K562 (cell line): ENCODE measurements around the gene TBCC. TPM values are rescaled to one million over a fixed set of nuclear protein-coding genes. Genes with fewer than 3 reads are reported as not detected.

ENCODE experiments used
- ATAC-seq: fragments of 200-7000 bp; cut with Tn5 transposase; 3 replicates; pipeline ENCODE4 v1.9.1; 2020; ENCODE audit warnings: moderate library complexity
- BruUV-seq: library from RNA; stranded (reverse); fragments of 400-500 nt; replicated peaks from 2 replicates; lab custom pipeline; 2021; lab: Mats Ljungman, UMichigan
- CTCF ChIA-PET: fragments of 300-600 bp; formaldehyde crosslinking; extraction: SDS; loops from one replicate; lab custom pipeline; 2021; ENCODE audit warnings: low intra/inter-chr PET ratio; lab: Yijun Ruan, JAX
- POLR2A ChIA-PET: fragments of 300-600, 350-650 bp; sonication (Branson Sonifier 250); formaldehyde crosslinking; extraction: SDS; loops from one replicate; lab custom pipeline; 2021; ENCODE audit warnings: antibody characterized with exemption, inconsistent platforms; lab: Yijun Ruan, JAX
- DNase-seq, 4 experiments: peaks; one replicate each; pipeline versions ENCODE4 v3.0.0 to v3.0.0-alpha.2; 2011 to 2018; ENCODE audit warnings: low spot score in 3 of 4, mixed read lengths in 3 of 4; ENCODE audit errors: extremely low read depth in 1 of 4
- FAIRE-seq: peaks from 2 replicates; lab custom pipeline; 2011; peaks lifted over from hg19 to GRCh38; lab: Jason Lieb, UNC
- H2AFZ ChIP-seq: 2 replicates; pipeline ENCODE4 v1.6.0; 2011; ENCODE audit warnings: low read depth, low read length, control low read depth, inconsistent platforms
- H3K27ac ChIP-seq: fragments of 200-600 bp; 3 replicates; pipeline ENCODE4 v1.8.0; 2011; ENCODE audit warnings: low read depth, mild to moderate bottlenecking, control low read depth, inconsistent platforms, low read length, moderate library complexity, mixed read lengths; ENCODE audit errors: extremely low read depth
- H3K27me3 ChIP-seq, 2 experiments: fragments of 300-600 bp in 1 of 2; 2 replicates in 1 of 2; 3 replicates in 1 of 2; pipeline versions ENCODE4 v1.6.0 to v1.8.0; 2011; ENCODE audit warnings: inconsistent platforms in 2 of 2, low read length in 2 of 2, mild to moderate bottlenecking in 1 of 2, mixed read lengths in 1 of 2, moderate library complexity in 1 of 2; ENCODE audit not compliant: control insufficient read depth in 2 of 2, insufficient read depth in 2 of 2
- H3K36me3 ChIP-seq: fragments of 300-600 bp; 3 replicates; pipeline ENCODE4 v1.8.0; 2011; ENCODE audit warnings: mild to moderate bottlenecking, low read length, inconsistent platforms; ENCODE audit not compliant: control insufficient read depth, insufficient read depth
- H3K4me1 ChIP-seq, 2 experiments: fragments of 200-600 bp in 1 of 2; replicated peaks in 1 of 2; 2 replicates in 1 of 2; 3 replicates in 1 of 2; pipeline versions ENCODE4 v1.5.1 to v1.8.0; 2011; ENCODE audit warnings: inconsistent platforms in 2 of 2, low read length in 2 of 2, mild to moderate bottlenecking in 1 of 2, mixed read lengths in 1 of 2, moderate library complexity in 1 of 2; ENCODE audit not compliant: control insufficient read depth in 2 of 2, insufficient read depth in 2 of 2
- H3K4me2 ChIP-seq: 2 replicates; pipeline ENCODE4 v1.6.1; 2011; ENCODE audit warnings: low read length, control low read depth, inconsistent platforms, mixed read lengths; ENCODE audit not compliant: insufficient read depth
- H3K4me3 ChIP-seq: fragments of 200-600 bp; sonication (generic), shearing (Covaris generic); 2 replicates; pipeline ENCODE4 v1.5.1; 2016; ENCODE audit warnings: control low read depth, inconsistent platforms
- H3K79me2 ChIP-seq: fragments of 200-600 bp; 3 replicates; pipeline ENCODE4 v1.8.0; 2011; ENCODE audit warnings: low read length, inconsistent platforms; ENCODE audit not compliant: control insufficient read depth, insufficient read depth
- H3K9ac ChIP-seq, 2 experiments: 2 replicates each; pipeline versions ENCODE4 v1.6.0 to v1.6.1; 2011; ENCODE audit warnings: low read depth in 2 of 2, low read length in 2 of 2, control low read depth in 1 of 2, inconsistent platforms in 1 of 2, mild to moderate bottlenecking in 1 of 2, mixed read lengths in 1 of 2; ENCODE audit not compliant: insufficient read depth in 1 of 2
- H3K9me1 ChIP-seq: one replicate; pipeline ENCODE4 v1.6.0; 2011; ENCODE audit warnings: inconsistent platforms, mild to moderate bottlenecking, low read length, moderate library complexity; ENCODE audit not compliant: control insufficient read depth, insufficient read depth
- H3K9me3 ChIP-seq: replicated peaks from 2 replicates; pipeline ENCODE4 v1.5.1; 2011; ENCODE audit warnings: low read depth, low read length, inconsistent platforms; ENCODE audit not compliant: control insufficient read depth, insufficient read depth
- H4K20me1 ChIP-seq: replicated peaks from 2 replicates; pipeline ENCODE4 v1.6.1; 2011; ENCODE audit warnings: low read length, inconsistent platforms, mixed read lengths; ENCODE audit not compliant: control insufficient read depth, insufficient read depth
- ADNP ChIP-seq: fragments of 200-800 bp; sonication (Bioruptor generic); IDR thresholded peaks from 2 replicates; pipeline ENCODE4 v1.6.1; 2016; ENCODE audit warnings: missing genetic modification characterization, missing compliant biosample characterization
- BRCA1 ChIP-seq, 2 experiments: fragments of 450-650 bp in 1 of 2; sonication (generic) in 1 of 2; formaldehyde crosslinking in 1 of 2; IDR thresholded peaks; 2 replicates each; pipeline versions ENCODE4 v1.5.0 to v1.6.1; 2017 to 2020; ENCODE audit warnings: mild to moderate bottlenecking in 1 of 2, missing genetic modification reagents in 1 of 2
- CBX3 ChIP-seq, 2 experiments: IDR thresholded peaks; 1 replicate in 1 of 2; 2 replicates in 1 of 2; pipeline ENCODE4 v1.6.1; 2012; ENCODE audit warnings: inconsistent platforms in 2 of 2, low read length in 2 of 2, borderline replicate concordance in 1 of 2, control low read depth in 1 of 2
- DMBX1 ChIP-seq: fragments of 250-450 bp; sonication (Bioruptor Pico); IDR thresholded peaks from 2 replicates; pipeline ENCODE4 v1.8.0; 2022; ENCODE audit warnings: inconsistent platforms, mild to moderate bottlenecking, moderate library complexity, borderline replicate concordance
- DPF2 ChIP-seq: fragments of 450-650 bp; IDR thresholded peaks from 2 replicates; pipeline ENCODE4 v1.6.1; 2016
- PTTG1 ChIP-seq: fragments of 450-650 bp; IDR thresholded peaks from 2 replicates; pipeline ENCODE4 v1.6.1; 2016; ENCODE audit warnings: low read depth, mild to moderate bottlenecking, missing genetic modification characterization, missing compliant biosample characterization
- SMARCC2 ChIP-seq: fragments of 450-650 bp; IDR thresholded peaks from 2 replicates; pipeline ENCODE4 v1.6.1; 2017; ENCODE audit warnings: antibody characterized with exemption, moderate library complexity, mild to moderate bottlenecking, low read depth
- SMARCE1 ChIP-seq: fragments of 450-650 bp; IDR thresholded peaks from 2 replicates; pipeline ENCODE4 v1.7.1; 2016; ENCODE audit warnings: mild to moderate bottlenecking
- STAT5B ChIP-seq: fragments of 250-450 bp; sonication (Bioruptor Pico); IDR thresholded peaks from 2 replicates; pipeline ENCODE4 v1.8.0; 2021; ENCODE audit warnings: mild to moderate bottlenecking, inconsistent platforms
- ZFP1 ChIP-seq: fragments of 450-650 bp; formaldehyde crosslinking; IDR thresholded peaks from 2 replicates; pipeline ENCODE4 v1.4.0; 2020; ENCODE audit warnings: mild to moderate bottlenecking, mixed read lengths
- ZNF699 ChIP-seq: fragments of 250-450 bp; sonication (Bioruptor Pico); IDR thresholded peaks from 2 replicates; pipeline ENCODE4 v1.8.0; 2021; ENCODE audit warnings: mild to moderate bottlenecking, moderate library complexity; ENCODE audit not compliant: insufficient replicate concordance
- WGBS: fragments of 100-300 bp; shearing (Covaris generic); methylation state at CpG from one replicate; pipeline ENCODE4 v1.1.6; 2016; ENCODE audit warnings: low coverage, mixed read lengths; ENCODE audit not compliant: insufficient coverage; ENCODE audit errors: missing lambda C conversion rate; 5-methylcytosine and 5-hydroxymethylcytosine counted together
- in situ Hi-C: fragments of 300-500 bp; cut with MboI; formaldehyde crosslinking; loops from 4 replicates; pipeline ENCODE4 v1.15.0; 2018; ENCODE audit warnings: inconsistent platforms, mixed read lengths
- intact Hi-C: fragments of 100-400 bp; cut with micrococcal nuclease; formaldehyde crosslinking; loops from 2 replicates; pipeline ENCODE4 v1.14.2; 2022
- polyA plus RNA-seq, 8 experiments: library from polyadenylated mRNA; depleted of rRNA in 4 of 8; stranded (reverse) in 5 of 8; unstranded in 3 of 8; fragments of >200 nt; fragmentation: Nextera tagmentation in 2 of 8; fragmentation: Illumina TruSeq in 1 of 8; extraction: Ambion mirVana in 2 of 8; extraction: Trizol in 1 of 8; gene quantifications; 2 replicates each; pipeline versions ENCODE4 v1.2.1 to v1.2.3, GENCODE V29; 2011 to 2014; ENCODE audit warnings: inconsistent platforms in 1 of 8, missing spikeins in 1 of 8
- total RNA-seq, 7 experiments: library from RNA; depleted of rRNA in 6 of 7; stranded (reverse); fragments of >200 nt in 6 of 7; fragmentation: Illumina TruSeq in 2 of 7; extraction: Trizol in 2 of 7; gene quantifications; 2 replicates each; pipeline versions ENCODE4 v1.2.1 to v1.2.3, GENCODE V29; 2011 to 2021; ENCODE audit warnings: low replicate concordance in 1 of 7
- TF ChIP-seq, protein P1 (sequence below): fragments of 200-800 bp; sonication (Bioruptor generic); IDR thresholded peaks from 2 replicates; pipeline ENCODE4 v1.6.1; 2017; ENCODE audit warnings: missing genetic modification characterization, missing compliant biosample characterization
- TF ChIP-seq, protein P2 (sequence below): fragments of 250-450 bp; sonication (Bioruptor Pico); IDR thresholded peaks from 2 replicates; pipeline ENCODE4 v1.9.0; 2021; ENCODE audit warnings: mild to moderate bottlenecking
- TF ChIP-seq, protein P3 (sequence below): fragments of 450-650 bp; formaldehyde crosslinking; IDR thresholded peaks from 2 replicates; pipeline ENCODE4 v1.4.0; 2022; ENCODE audit warnings: missing genetic modification characterization

TBCC gene
- total and polyA plus RNA-seq, 9 of the 15 experiments (the other 6 are each of a cell fraction or from before 2014, with no cell fraction given) = 2.8 to 34.1 (median 23.3) TPM

DNA sequence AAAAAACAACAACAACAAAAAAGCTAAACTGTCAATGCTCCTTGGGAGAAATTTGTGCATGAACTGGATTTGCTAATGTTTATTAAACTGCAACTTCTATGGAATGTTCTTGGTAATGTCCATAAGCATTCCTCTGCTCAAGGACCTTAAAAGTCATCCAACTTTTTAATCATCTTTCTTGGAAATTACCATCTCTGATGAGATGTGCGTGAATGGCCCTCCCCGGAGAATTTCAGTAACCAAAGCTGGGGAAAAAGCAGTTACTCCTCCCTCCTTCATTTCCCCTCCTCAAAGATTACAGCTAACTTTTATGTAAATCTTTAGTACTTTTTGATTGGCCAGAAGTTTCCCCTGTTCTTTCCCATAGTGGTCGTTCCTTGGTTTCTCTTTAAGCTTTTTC lies 5.2 kb downstream of the TBCC start:
- H3K4me1 ChIP-seq = peaks cover 2 to 13% of the 10 kb centered on the region in 2 experiments; a peak in 3 of 5 replicates
- peaks cover 24% of the 10 kb centered on the region for H3K79me2 ChIP-seq
- no peaks in the 10 kb centered on the region for H3K9me1 ChIP-seq
- H3K9ac ChIP-seq = no peak overlapping the region
- no peaks in the 10 kb centered on the region for H3K9me3 ChIP-seq
- H3K36me3 ChIP-seq = peaks cover 7% of the 10 kb centered on the region; the same call in 2 of the 3 replicates
- no peak overlapping the region for H3K4me2 ChIP-seq
- in situ Hi-C loops = no loop called here
- no peak overlapping the region for H3K27ac ChIP-seq
- BruUV-seq = no TSS peak
- H3K27me3 ChIP-seq = no peaks in the 10 kb centered on the region
- no peak for ATAC-seq
- no peak overlapping the region for H2AFZ ChIP-seq
- DNase-seq = no peak
- intact Hi-C loops = no loop called here
- H3K4me3 ChIP-seq = no peak overlapping the region
- FAIRE-seq = no peak
- CTCF ChIA-PET = no interaction called here
- POLR2A ChIA-PET = interaction anchor here (0.8 to 2.8 kb wide), 6 partner anchors 12 to 139 kb away, joined by 3 to 14 read pairs (median 4); partner anchors contain the start of genes BICRAL and RPL7L1
- 5% methylated on average over 3 of the region's 3 CpGs for WGBS
- peaks cover 6% of the 10 kb centered on the region for H4K20me1 ChIP-seq
- TF ChIP-seq ZNF699 (CRISPR knock-in tag) (no peak), DPF2 (no peak), DMBX1 (CRISPR knock-in tag) (no peak), PTTG1 (tag) (no peak), BRCA1 (IDR thresholded peaks at IDR 0.05) (no peak), BRCA1 (CRISPR knock-in tag; IDR thresholded peaks at IDR 0.05) (no peak), STAT5B (CRISPR knock-in tag) (no peak), SMARCE1 (no peak), ZFP1 (CRISPR knock-in tag) (no peak), SMARCC2 (no peak), ADNP (no peak), CBX3 (IDR thresholded peaks at IDR 0.05; ENCODE audit: borderline replicate concordance in 1 of 2, low read length in 2 of 2) (no peak)
- TF ChIP-seq, protein P1, sequence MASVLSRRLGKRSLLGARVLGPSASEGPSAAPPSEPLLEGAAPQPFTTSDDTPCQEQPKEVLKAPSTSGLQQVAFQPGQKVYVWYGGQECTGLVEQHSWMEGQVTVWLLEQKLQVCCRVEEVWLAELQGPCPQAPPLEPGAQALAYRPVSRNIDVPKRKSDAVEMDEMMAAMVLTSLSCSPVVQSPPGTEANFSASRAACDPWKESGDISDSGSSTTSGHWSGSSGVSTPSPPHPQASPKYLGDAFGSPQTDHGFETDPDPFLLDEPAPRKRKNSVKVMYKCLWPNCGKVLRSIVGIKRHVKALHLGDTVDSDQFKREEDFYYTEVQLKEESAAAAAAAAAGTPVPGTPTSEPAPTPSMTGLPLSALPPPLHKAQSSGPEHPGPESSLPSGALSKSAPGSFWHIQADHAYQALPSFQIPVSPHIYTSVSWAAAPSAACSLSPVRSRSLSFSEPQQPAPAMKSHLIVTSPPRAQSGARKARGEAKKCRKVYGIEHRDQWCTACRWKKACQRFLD (CRISPR knock-in tag) = no peak
- TF ChIP-seq, protein P2, sequence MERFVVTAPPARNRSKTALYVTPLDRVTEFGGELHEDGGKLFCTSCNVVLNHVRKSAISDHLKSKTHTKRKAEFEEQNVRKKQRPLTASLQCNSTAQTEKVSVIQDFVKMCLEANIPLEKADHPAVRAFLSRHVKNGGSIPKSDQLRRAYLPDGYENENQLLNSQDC (CRISPR knock-in tag) = no peak
- TF ChIP-seq, protein P3, sequence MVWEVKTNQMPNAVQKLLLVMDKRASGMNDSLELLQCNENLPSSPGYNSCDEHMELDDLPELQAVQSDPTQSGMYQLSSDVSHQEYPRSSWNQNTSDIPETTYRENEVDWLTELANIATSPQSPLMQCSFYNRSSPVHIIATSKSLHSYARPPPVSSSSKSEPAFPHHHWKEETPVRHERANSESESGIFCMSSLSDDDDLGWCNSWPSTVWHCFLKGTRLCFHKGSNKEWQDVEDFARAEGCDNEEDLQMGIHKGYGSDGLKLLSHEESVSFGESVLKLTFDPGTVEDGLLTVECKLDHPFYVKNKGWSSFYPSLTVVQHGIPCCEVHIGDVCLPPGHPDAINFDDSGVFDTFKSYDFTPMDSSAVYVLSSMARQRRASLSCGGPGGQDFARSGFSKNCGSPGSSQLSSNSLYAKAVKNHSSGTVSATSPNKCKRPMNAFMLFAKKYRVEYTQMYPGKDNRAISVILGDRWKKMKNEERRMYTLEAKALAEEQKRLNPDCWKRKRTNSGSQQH = no peak
